GM12872 (cell line): ENCODE measurements around the gene SV2B.

Experiments used
- CTCF ChIP-seq: IDR thresholded peaks from 3 replicates; pipeline ENCODE4 v1.5.1; 2011; ENCODE audit warnings: low read depth, mild to moderate bottlenecking, low read length, moderate library complexity; ENCODE audit not compliant: insufficient read depth

SV2B gene

GRCh38 chr15:91099995-91100813 lies at the start of gene SV2B:
Gene SV2B, plus strand, starts transcription at chr15:91100257. Its CDS starts 126,007 bp downstream, at chr15:91226264.
- no peak for TF ChIP-seq CTCF

- TF ChIP-seq CTCF = no peak
Measured at GRCh38 chr15:91051248-91051647, 48.8 kb upstream of the SV2B start.

- no peak for TF ChIP-seq CTCF
Measured at GRCh38 chr15:91054816-91055215, 45.2 kb upstream of the SV2B start.

GRCh38 chr15:91055548-91056331 lies 44.3 kb upstream of the SV2B start:
- peak; percentile 86 for TF ChIP-seq CTCF

- no peak for TF ChIP-seq CTCF
Measured at GRCh38 chr15:91061230-91061629, 38.8 kb upstream of the SV2B start.

- TF ChIP-seq CTCF = no peak
Measured at GRCh38 chr15:91061997-91062396, 38.1 kb upstream of the SV2B start.

GRCh38 chr15:91065505-91065904 lies 34.6 kb upstream of the SV2B start:
- TF ChIP-seq CTCF = no peak
